Smooth muscle cell (in vitro differentiated cells): ENCODE results near the gene SASH1. TPM values are rescaled to one million over a fixed set of nuclear protein-coding genes. Genes with fewer than 3 reads are reported as not detected.
A peak's percentile ranks its signal among the peaks of the same experiment; 100 is the strongest.

Source experiments
- DNase-seq: peaks from one replicate; lab custom pipeline; 2025; ENCODE audit not compliant: unreplicated experiment; lab: John Stamatoyannopoulos, UW
- H2AFZ ChIP-seq: fragments of 200-600 bp; sonication (generic); 2 replicates; pipeline ENCODE4 v1.6.0; 2016; ENCODE audit warnings: antibody characterized with exemption, low read depth, mild to moderate bottlenecking
- H3F3A ChIP-seq: fragments of 200-600 bp; sonication (generic); 2 replicates; pipeline ENCODE4 v1.6.0; 2017; ENCODE audit warnings: antibody characterized with exemption, low read depth
- H3K27ac ChIP-seq: fragments of 200-600 bp; sonication (generic); 2 replicates; pipeline ENCODE4 v1.5.1; 2016; ENCODE audit warnings: low read depth, mild to moderate bottlenecking
- H3K27me3 ChIP-seq: fragments of 200-600 bp; sonication (generic); 2 replicates; pipeline ENCODE4 v1.6.1; 2016; ENCODE audit warnings: low read depth, mild to moderate bottlenecking
- H3K36me3 ChIP-seq: fragments of 200-600 bp; sonication (generic); 2 replicates; pipeline ENCODE4 v1.5.1; 2016; ENCODE audit warnings: low read depth
- H3K4me1 ChIP-seq: fragments of 200-600 bp; sonication (generic); 2 replicates; pipeline ENCODE4 v1.5.1; 2016; ENCODE audit warnings: low read depth
- H3K4me2 ChIP-seq: fragments of 200-600 bp; sonication (generic); 2 replicates; pipeline ENCODE4 v1.6.0; 2016; ENCODE audit warnings: mild to moderate bottlenecking
- H3K4me3 ChIP-seq: fragments of 200-600 bp; sonication (generic); 2 replicates; pipeline ENCODE4 v1.5.1; 2016; ENCODE audit warnings: mild to moderate bottlenecking
- H3K79me2 ChIP-seq: fragments of 200-600 bp; sonication (generic); 2 replicates; pipeline ENCODE4 v1.6.0; 2016; ENCODE audit warnings: low read depth, mild to moderate bottlenecking
- H3K9ac ChIP-seq: fragments of 200-600 bp; sonication (generic); 2 replicates; pipeline ENCODE4 v1.6.0; 2016; ENCODE audit warnings: low read depth
- H3K9me3 ChIP-seq: fragments of 200-600 bp; sonication (generic); replicated peaks from 2 replicates; pipeline ENCODE4 v1.5.1; 2016; ENCODE audit warnings: low read depth
- H4K20me1 ChIP-seq: fragments of 200-600 bp; sonication (generic); 2 replicates; pipeline ENCODE4 v1.6.0; 2016; ENCODE audit warnings: low read depth
- WGBS: methylation state at CpG from one replicate; pipeline ENCODE4 v1.1.7; 2016; ENCODE audit warnings: low lambda C conversion rate; 5-methylcytosine and 5-hydroxymethylcytosine counted together
- polyA plus RNA-seq: library from polyadenylated mRNA; unstranded; fragments of >200 nt; fragmentation: Nextera tagmentation; extraction: Ambion mirVana; gene quantifications from 2 replicates; pipeline ENCODE4 v1.2.1, GENCODE V29; 2016
- small RNA-seq: library from RNA; depleted of rRNA; stranded (forward); fragments of <200 nt; gene quantifications from one replicate; pipeline ENCODE3, GENCODE V24; 2014
- total RNA-seq: library from RNA; depleted of rRNA; stranded (reverse); fragments of >200 nt; gene quantifications from 2 replicates; pipeline ENCODE4 v1.2.3, GENCODE V29; 2014
- TF ChIP-seq, protein P1 (sequence below): fragments of 200-600 bp; sonication (generic); IDR thresholded peaks from 2 replicates; pipeline ENCODE4 v1.5.1; 2017; ENCODE audit warnings: borderline replicate concordance, mild to moderate bottlenecking, antibody characterized with exemption; ENCODE audit not compliant: insufficient read depth, poor library complexity, severe bottlenecking

SASH1 gene
- total and polyA plus RNA-seq, 2 experiments from 2014 or later: 12.7 to 16.2 TPM

- Histone ChIP-seq H3K27ac (no peak overlapping the region), H3F3A (peaks cover 18% of the 10 kb centered on the region), H3K27me3 (no peaks in the 10 kb centered on the region), H3K36me3 (no peaks in the 10 kb centered on the region), H2AFZ (no peak overlapping the region), H3K79me2 (no peaks in the 10 kb centered on the region), H3K4me3 (no peak overlapping the region), H3K9ac (no peak overlapping the region), H3K4me2 (no peak overlapping the region), H3K9me3 (no peaks in the 10 kb centered on the region), H4K20me1 (no peaks in the 10 kb centered on the region), H3K4me1 (no peaks in the 10 kb centered on the region)
- TF ChIP-seq, protein P1, sequence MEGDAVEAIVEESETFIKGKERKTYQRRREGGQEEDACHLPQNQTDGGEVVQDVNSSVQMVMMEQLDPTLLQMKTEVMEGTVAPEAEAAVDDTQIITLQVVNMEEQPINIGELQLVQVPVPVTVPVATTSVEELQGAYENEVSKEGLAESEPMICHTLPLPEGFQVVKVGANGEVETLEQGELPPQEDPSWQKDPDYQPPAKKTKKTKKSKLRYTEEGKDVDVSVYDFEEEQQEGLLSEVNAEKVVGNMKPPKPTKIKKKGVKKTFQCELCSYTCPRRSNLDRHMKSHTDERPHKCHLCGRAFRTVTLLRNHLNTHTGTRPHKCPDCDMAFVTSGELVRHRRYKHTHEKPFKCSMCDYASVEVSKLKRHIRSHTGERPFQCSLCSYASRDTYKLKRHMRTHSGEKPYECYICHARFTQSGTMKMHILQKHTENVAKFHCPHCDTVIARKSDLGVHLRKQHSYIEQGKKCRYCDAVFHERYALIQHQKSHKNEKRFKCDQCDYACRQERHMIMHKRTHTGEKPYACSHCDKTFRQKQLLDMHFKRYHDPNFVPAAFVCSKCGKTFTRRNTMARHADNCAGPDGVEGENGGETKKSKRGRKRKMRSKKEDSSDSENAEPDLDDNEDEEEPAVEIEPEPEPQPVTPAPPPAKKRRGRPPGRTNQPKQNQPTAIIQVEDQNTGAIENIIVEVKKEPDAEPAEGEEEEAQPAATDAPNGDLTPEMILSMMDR: no peak
- WGBS: 100% methylated on average over 3 of the region's 3 CpGs
- DNase-seq: no peak
Observed at GRCh38 chr6:148596891-148597455, 254.3 kb downstream of the SASH1 start.

DNA sequence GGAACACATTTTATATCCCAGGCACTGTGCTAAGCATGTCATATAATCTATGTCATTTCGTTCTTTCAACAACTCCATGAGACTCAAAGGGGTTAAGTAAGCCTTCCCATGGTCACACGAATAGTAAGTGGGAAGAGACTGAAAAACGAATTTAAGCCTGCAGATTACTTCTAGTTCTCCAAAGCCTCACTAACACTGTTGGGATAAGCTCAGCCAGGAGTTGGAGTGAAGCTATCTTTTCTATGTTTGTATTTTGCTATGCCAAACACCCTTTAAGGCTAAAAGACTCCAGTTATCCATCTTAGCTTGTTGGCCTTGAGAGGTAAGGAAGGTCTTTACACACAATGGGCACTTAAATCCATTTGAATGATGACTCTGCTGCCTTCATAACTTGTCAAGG, 256.1 kb downstream of the SASH1 start:
- H3K79me2 ChIP-seq: no peaks in the 10 kb centered on the region
- no peaks in the 10 kb centered on the region for H3K9me3 ChIP-seq
- peak overlapping the region; percentile 28 for H3K4me2 ChIP-seq
- no peaks in the 10 kb centered on the region for H4K20me1 ChIP-seq
- peak overlapping the region; percentile 42 for H2AFZ ChIP-seq
- no peaks in the 10 kb centered on the region for H3K4me1 ChIP-seq
- no peak for DNase-seq
- H3K36me3 ChIP-seq: no peaks in the 10 kb centered on the region
- H3K4me3 ChIP-seq: no peak overlapping the region
- TF ChIP-seq, protein P1: no peak
- no peaks in the 10 kb centered on the region for H3K27me3 ChIP-seq
- peaks cover 11% of the 10 kb centered on the region for H3F3A ChIP-seq
- peak overlapping the region; percentile 4 for H3K27ac ChIP-seq
- H3K9ac ChIP-seq: no peak overlapping the region
- WGBS: 17% methylated on average over 3 of the region's 3 CpGs

DNA sequence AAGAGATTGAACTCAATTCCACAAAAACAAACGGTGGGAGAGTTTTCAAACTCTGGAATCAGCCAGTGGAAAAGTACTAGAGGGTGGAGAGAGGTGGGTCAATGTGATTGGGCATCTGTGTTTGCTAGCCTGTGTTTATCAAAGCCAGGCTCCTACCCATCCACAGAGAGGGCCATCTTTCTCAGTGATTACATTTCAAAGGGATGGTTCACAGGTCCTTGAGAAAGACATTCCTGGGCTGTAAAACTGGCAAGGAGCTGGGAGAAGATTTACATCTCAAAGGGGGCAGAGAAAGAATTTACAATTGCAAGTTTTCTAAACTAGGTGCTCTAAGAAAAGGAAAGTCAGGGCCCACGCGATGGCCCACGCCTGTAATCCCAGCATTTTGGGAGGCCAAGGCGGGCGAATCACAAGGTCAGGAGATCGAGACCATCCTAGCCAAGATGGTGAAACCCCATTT, 257.4 kb downstream of the SASH1 start:
- H3K79me2 ChIP-seq: no peaks in the 10 kb centered on the region
- no peaks in the 10 kb centered on the region for H3K27me3 ChIP-seq
- no peaks in the 10 kb centered on the region for H3F3A ChIP-seq
- TF ChIP-seq, protein P1: no peak
- no peaks in the 10 kb centered on the region for H4K20me1 ChIP-seq
- peak overlapping the region; percentile 28 for H2AFZ ChIP-seq
- H3K27ac ChIP-seq: no peak overlapping the region
- H3K9ac ChIP-seq: no peak overlapping the region
- no peaks in the 10 kb centered on the region for H3K9me3 ChIP-seq
- no peak overlapping the region for H3K4me3 ChIP-seq
- DNase-seq: no peak
- H3K36me3 ChIP-seq: no peaks in the 10 kb centered on the region
- 40% methylated on average over 7 of the region's 7 CpGs for WGBS
- H3K4me2 ChIP-seq: no peak overlapping the region
- H3K4me1 ChIP-seq: no peaks in the 10 kb centered on the region

Small RNA genes lying within 50 kb of the gene (small RNA-seq; reads per million reads assigned to genes)
- gene SNRPEP6: not detected
